Upper lobe of right lung (tissue), 1 donor: ENCODE results near the gene SLC22A3. TPM values are rescaled to one million over a fixed set of nuclear protein-coding genes. Genes with fewer than 3 reads are reported as not detected.

ENCODE experiments used
- ATAC-seq: fragments of 200-7000 bp; cut with Tn5 transposase; one replicate; pipeline ENCODE4 v1.9.1; 2020; ENCODE audit warnings: mild to moderate bottlenecking, moderate library complexity
- DNase-seq: peaks from one replicate; pipeline ENCODE4 v3.0.0-alpha.2; 2020
- H3K27ac ChIP-seq: fragments of 200-600 bp; one replicate; pipeline ENCODE4 v1.8.0; 2022
- H3K27me3 ChIP-seq: fragments of 200-600 bp; one replicate; pipeline ENCODE4 v1.8.0; 2022; ENCODE audit warnings: mild to moderate bottlenecking
- H3K36me3 ChIP-seq: fragments of 200-600 bp; one replicate; pipeline ENCODE4 v1.8.0; 2022
- H3K4me1 ChIP-seq: fragments of 200-600 bp; one replicate; pipeline ENCODE4 v1.8.0; 2022
- H3K4me3 ChIP-seq: fragments of 200-600 bp; one replicate; pipeline ENCODE4 v1.8.0; 2022; ENCODE audit warnings: mild to moderate bottlenecking
- H3K9me3 ChIP-seq: fragments of 200-600 bp; one replicate; pipeline ENCODE4 v1.8.0; 2022
- intact Hi-C: fragments of 100-400 bp; cut with DNase I; formaldehyde crosslinking; loops from one replicate; pipeline ENCODE4 v1.11.0; 2022
- total RNA-seq: library from RNA; stranded (reverse); fragmentation: NEBNext Ultra II Directional; extraction: Animal tissue kit (Norgen Biotek cat#: 25700); gene quantifications from one replicate; pipeline ENCODE4 v1.2.1, GENCODE V29; 2021
- TF ChIP-seq, protein P1 (sequence below): fragments of 200-600 bp; IDR thresholded peaks from one replicate; pipeline ENCODE4 v1.8.0; 2022; ENCODE audit warnings: antibody characterized with exemption
- donor health status: DM: no; HTN: yes; CAD: no; lungs with severe emphysema.

Gene SLC22A3
- total RNA-seq, 1 donor from 2014 or later: 30.6 TPM

DNA sequence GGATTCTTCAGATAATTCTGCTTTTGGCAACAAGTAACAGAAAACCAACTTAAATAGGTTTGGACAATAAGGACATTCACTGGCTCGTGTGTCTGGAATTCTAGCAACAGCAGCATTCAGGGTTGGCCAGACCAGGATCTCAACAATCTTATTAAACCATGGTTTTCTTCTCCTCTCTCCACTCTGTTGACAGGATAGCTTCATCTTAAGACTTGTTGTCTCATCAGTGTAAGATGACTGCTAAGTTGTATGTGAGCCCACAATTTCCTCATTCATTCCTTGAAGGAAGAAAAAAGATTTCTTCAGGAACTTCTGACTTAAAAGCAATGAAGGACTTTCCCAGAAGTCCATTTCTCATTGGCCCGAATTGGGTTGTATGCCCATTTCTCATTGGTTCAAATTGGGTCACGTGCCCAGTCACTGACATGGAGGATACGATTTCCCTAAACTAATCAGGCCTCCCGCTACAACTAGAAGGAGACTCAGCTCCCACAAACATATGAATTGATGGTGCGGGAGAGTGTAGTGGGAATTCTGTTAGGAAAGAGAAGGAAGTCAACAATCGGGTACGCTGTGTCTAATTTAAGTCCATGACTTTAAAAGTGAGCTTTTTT is 83.7 kb downstream of the SLC22A3 start:
- H3K27ac ChIP-seq: no peak overlapping the region
- TF ChIP-seq, protein P1, sequence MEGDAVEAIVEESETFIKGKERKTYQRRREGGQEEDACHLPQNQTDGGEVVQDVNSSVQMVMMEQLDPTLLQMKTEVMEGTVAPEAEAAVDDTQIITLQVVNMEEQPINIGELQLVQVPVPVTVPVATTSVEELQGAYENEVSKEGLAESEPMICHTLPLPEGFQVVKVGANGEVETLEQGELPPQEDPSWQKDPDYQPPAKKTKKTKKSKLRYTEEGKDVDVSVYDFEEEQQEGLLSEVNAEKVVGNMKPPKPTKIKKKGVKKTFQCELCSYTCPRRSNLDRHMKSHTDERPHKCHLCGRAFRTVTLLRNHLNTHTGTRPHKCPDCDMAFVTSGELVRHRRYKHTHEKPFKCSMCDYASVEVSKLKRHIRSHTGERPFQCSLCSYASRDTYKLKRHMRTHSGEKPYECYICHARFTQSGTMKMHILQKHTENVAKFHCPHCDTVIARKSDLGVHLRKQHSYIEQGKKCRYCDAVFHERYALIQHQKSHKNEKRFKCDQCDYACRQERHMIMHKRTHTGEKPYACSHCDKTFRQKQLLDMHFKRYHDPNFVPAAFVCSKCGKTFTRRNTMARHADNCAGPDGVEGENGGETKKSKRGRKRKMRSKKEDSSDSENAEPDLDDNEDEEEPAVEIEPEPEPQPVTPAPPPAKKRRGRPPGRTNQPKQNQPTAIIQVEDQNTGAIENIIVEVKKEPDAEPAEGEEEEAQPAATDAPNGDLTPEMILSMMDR: no peak
- H3K9me3 ChIP-seq: no peaks in the 10 kb centered on the region
- H3K27me3 ChIP-seq: no peaks in the 10 kb centered on the region
- intact Hi-C loops: no loop called here
- no peak for DNase-seq
- H3K4me1 ChIP-seq: peaks cover 15% of the 10 kb centered on the region
- H3K4me3 ChIP-seq: no peak overlapping the region
- H3K36me3 ChIP-seq: no peaks in the 10 kb centered on the region
- ATAC-seq: no peak

DNA sequence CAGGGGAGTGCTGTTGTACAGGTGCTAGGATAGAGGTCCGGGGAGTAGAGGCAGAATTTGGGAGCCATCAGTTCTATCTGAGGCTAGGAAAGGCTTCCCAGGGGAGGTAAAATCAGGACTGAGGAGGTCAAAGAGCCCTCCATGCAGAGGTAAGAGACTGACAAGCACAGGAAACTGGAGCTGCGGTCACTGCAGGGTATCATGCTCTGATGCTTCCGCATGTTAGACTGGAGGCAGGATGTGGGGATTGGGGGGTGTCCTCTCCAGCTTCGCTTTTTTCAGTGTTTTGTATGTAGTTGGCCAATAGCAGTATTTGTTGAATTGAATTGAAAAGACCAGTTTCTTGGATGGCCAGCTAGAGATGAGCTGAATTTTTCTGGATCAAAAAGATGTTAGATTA is 87.8 kb downstream of the SLC22A3 start:
- DNase-seq (no peak), ATAC-seq (no peak)
- Histone ChIP-seq H3K27ac (no peak overlapping the region), H3K4me3 (no peak overlapping the region), H3K4me1 (no peaks in the 10 kb centered on the region), H3K27me3 (no peaks in the 10 kb centered on the region), H3K36me3 (no peaks in the 10 kb centered on the region), H3K9me3 (no peaks in the 10 kb centered on the region)
- TF ChIP-seq, protein P1: no peak
- intact Hi-C loops: no loop called here

DNA sequence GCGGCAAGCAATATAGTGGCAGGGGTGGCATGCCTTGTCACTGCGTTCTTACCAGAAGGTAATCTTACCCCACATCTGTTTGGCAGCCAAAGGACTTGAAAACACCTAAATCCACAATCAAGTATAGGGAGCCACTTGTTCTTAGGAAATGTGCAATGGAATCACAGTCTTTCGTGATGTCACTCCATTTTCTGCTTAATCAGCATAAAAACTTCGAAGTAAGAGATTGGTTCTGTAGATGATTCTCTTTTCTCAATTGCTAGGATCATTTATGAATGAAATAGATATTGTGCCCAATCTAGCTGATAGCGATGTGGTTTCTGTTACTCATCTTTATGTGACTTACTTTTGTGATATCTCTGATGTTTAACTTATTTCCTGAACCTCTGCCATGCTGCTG is 89.0 kb downstream of the SLC22A3 start:
- ATAC-seq (no peak), DNase-seq (no peak)
- TF ChIP-seq, protein P1: no peak
- Histone ChIP-seq H3K27ac (no peak overlapping the region), H3K36me3 (no peaks in the 10 kb centered on the region), H3K9me3 (no peaks in the 10 kb centered on the region), H3K4me1 (no peaks in the 10 kb centered on the region), H3K27me3 (no peaks in the 10 kb centered on the region), H3K4me3 (no peak overlapping the region)
- intact Hi-C loops: no loop called here

DNA sequence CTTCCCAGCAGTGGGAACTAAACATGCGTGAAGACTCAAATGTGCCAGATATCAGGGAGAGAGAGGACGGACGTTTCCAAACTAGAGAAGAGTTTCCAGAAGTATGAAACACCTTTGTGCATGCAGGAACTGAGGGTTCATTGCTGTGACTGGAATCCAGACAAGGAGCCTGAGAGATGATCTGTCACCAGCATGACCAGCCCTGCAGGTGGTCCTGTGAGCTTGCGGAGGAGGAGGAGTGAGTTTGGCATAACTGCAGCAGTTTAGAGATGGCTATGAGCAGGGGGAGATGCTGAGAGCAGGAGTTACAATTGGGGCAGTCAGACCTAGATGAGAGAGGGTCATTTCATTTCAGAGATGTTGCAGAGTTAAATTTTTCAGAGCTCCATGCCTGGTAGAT is 89.6 kb downstream of the SLC22A3 start:
- no peak for DNase-seq
- Histone ChIP-seq H3K9me3 (no peaks in the 10 kb centered on the region), H3K36me3 (no peaks in the 10 kb centered on the region), H3K4me1 (no peaks in the 10 kb centered on the region), H3K27ac (no peak overlapping the region), H3K4me3 (no peak overlapping the region), H3K27me3 (no peaks in the 10 kb centered on the region)
- ATAC-seq: no peak
- TF ChIP-seq, protein P1: no peak
- intact Hi-C loops: no loop called here

DNA sequence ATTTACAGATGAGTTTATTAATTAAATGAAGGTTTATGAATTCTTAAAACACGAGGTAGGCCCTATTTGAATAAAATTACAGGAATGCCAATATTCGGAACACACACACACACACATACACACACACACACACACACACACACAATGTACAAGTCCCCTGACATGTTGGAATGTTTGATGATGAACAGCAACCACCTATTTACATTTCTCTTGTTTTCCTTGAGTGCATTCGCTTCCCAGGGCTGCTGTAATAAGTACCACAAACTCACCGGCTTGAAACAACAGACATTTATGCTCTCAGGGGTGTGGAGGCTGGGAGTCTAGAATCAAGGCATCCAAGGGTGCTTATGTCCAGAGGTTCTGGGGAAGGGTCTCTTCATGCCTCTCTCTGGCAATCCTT is 90.3 kb downstream of the SLC22A3 start:
- TF ChIP-seq, protein P1: no peak
- ATAC-seq: no peak
- Histone ChIP-seq H3K4me3 (no peak overlapping the region), H3K4me1 (no peaks in the 10 kb centered on the region), H3K27me3 (no peaks in the 10 kb centered on the region), H3K27ac (no peak overlapping the region), H3K9me3 (no peaks in the 10 kb centered on the region), H3K36me3 (no peaks in the 10 kb centered on the region)
- DNase-seq: no peak
- intact Hi-C loops: no loop called here

DNA sequence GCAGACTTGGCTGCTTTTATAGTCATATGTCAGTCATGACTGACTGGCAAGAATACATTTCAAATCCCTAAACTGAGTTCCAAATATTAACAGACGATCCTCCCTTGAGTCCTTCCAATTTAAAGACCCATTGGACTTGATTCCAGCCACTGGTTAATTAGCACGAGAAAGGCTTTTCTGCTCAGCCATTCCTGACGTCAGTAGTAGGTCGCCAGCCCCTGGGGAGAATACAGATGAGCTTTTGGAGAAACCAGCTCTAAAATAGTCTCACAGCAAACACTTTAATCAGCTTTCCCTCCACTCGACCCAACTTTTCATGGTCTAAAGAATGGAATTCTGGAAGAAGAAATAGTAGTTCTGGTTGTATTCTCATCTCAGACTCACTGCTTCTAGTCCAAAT is 91.6 kb downstream of the SLC22A3 start:
- no peak overlapping the region for H3K27ac ChIP-seq
- no peaks in the 10 kb centered on the region for H3K36me3 ChIP-seq
- H3K4me3 ChIP-seq: no peak overlapping the region
- no peaks in the 10 kb centered on the region for H3K4me1 ChIP-seq
- no peaks in the 10 kb centered on the region for H3K9me3 ChIP-seq
- intact Hi-C loops: no loop called here
- H3K27me3 ChIP-seq: no peaks in the 10 kb centered on the region
- ATAC-seq: no peak
- TF ChIP-seq, protein P1: no peak
- DNase-seq: no peak
